ENCODE data around the gene PTPRN2.
"Not testable (repeated sequence)": the region's sequence is repeated elsewhere in the genome, so short reads cannot be mapped to it uniquely, and the experiment has no call there.

Gene PTPRN2

DNA sequence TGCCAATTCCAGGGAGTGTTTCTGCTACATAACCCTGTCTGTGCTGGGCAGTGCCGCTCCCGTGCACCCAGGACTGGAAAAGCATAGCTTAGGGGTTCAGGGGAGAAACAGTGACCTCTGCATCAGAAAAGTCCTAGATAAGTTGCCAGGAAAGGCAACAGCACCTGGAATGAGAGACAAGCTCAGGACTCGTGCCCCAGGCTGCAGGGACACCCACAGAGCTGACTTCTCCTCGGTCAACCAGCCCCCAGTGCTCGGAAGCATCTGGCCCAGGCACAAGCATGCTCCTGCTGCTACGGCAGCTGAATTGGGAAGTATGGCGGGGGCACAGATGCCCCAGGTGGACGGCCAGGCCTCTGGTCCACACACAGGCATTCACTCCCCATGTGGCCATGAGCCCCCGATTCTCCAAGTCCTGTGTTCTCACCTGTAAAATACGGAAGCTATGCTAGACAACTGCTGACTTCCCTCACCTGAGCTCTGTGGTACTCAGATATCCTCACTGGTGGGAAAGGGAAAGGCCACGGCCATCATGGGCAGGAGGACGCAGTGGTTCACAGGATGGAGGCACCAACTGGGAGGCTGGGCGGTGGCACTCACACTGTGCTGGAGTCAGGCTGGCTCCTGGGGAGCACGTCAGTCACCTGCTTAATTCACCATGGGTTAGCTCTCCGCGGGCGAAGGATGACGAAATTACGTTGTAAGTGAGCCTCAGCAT is 220.5 kb downstream of the PTPRN2 start:
- no peak for DNase-seq (ENCODE audit: low spot score)

DNA sequence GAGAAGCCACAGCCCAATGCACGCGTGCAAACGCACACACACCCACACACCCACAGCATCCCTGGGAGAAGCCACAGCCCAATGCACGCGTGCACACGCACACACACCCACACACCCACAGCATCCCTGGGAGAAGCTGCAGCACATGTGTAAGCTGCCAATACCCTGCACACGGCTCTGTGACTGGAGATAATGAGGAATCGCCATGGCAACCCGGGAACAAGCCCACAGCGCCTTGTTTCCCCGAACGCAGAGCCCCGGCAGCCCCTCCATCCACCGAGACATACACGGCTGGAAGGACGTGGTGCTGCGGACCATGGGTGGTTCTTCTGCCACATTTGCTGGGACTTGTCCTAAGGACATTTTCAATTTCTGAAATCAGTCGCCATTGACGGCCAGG is 221.3 kb downstream of the PTPRN2 start:
- DNase-seq (ENCODE audit: low spot score), result no peak

DNA sequence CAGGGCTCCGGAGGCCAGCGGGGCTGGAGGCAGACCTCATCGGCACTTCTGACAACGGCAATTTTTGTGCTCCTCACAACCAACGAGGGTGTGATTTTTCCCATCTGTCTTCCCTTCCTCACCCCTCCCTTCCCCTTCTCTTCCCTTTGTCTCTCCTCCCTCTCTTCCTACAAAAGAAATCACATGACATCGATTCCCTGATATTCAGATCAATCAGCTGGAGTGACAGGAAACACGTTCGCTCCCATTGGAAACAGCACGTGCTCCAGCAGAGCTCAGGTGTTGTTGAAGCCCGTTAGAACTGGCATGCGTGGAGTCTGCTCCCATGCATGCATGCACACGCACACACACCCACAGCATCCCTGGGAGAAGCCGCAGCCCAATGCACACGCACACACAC is 222.4 kb downstream of the PTPRN2 start:
- DNase-seq (ENCODE audit: low spot score), result no peak

DNA sequence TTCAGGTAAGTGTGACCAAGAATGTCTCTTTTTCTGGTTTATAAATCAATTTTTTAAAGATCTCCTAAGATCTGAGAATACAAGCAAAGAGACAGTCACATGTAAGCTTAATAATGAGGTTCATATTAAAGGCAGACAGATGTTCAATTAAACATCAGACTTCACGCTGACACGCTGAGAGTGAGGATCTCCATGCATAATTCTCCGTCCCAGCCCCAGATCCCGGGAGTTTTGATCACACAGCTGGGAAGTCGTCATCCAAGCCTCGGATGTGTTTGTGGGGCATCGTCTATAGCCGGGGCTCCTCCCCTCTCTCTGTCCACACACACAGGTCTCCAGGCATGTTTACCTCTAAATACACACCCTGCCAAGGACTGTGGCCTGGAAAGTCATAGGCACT is 223.2 kb downstream of the PTPRN2 start:
- no peak for DNase-seq (ENCODE audit: low spot score)

DNA sequence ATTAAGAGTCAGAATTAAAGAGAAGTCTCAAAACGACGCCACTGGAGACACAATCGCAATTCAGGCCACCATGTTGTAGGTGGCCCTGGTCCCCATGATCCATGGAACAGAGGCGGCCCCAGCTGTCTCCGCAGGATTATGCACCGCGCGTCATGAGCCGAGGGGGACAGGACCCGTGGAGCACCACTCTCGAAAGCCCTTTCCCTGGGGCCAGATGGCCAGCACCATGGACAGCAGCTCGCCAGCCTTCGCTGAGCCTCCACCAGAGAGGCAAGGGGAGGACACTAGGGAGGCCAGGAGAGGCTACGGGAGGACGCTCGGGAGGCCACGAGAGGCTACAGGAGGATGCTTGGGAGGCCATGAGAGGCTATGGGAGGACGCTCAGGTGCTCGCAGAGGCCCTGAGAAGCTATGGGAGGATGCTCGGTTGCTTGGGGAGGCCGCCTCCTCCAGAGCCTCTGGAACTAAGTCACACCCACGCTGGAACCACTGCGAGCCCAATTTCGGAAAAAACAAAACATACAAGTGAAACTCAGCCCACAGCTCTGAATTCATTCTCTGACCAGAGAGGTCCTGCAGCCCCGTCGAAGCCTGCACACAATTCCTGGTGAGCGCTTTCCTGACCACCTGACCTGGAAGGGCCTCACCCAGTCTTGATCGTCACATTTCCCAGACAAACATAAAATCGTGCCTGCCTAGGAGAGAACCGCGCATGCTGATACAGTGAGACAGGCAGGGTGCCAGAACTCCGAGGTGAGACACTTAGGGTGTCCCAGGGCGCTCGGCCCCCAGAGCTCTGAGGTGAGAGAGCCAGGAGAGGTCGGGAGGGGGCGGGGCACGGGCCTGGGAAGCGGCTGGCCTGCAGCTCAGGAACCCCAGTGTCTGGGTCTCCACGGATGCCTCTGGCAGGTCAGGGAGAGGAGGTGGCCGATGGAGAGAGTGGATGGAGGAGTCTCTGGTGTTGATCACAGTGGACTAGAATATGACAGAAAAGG is 224.4 kb downstream of the PTPRN2 start:
- DNase-seq (ENCODE audit: low spot score), result no peak

DNA sequence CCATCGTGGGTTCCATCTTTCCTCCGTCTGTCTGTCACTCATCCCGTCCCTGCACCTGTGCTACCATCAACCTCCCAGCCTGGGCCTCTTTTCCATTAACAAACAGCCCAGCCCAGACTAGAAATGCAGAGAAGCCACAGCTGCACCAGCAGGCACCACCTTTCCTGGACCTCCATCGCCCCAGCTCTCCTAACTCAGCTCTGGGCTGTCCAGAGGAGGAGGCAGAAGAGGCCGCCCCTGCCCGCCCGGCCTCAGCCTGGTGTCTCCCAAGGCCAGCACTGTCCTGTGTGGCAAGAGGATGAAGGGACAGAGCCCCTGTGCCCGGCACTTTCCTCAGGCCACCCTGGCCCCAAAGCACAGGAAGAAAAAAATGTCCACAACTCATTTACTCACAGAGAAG is 225.6 kb downstream of the PTPRN2 start:
- no peak for DNase-seq (ENCODE audit: low spot score)

DNA sequence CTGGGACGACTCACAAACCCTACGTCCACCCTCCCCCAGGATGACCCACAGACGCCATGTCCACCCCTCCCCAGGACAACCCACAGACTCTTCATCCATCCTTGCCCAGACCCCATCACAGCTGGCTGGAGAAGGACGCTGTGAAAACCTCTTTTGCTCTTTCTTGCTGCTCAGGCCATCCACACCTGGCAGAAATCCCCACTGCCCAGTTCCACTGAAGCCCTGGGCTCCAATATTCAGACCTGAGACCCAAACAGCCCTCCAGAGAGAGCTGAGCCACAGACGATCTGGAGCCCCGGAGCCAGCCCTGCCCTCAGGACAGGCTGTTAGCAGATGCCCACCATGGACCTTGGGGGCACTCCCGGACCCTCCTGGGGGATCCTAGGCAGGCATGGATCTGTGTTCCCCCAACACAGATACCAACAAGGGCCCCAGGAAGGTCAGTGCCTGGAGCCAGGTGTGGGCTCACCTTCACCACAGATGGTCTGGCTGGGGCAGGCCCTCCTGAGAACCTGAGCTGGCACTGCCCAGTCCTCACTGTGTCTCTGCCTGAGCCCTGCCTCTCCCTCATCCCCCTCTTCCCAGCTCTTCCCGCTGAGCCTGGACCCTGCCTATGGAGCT is 226.2 kb downstream of the PTPRN2 start:
- DNase-seq (ENCODE audit: low spot score), result no peak

DNA sequence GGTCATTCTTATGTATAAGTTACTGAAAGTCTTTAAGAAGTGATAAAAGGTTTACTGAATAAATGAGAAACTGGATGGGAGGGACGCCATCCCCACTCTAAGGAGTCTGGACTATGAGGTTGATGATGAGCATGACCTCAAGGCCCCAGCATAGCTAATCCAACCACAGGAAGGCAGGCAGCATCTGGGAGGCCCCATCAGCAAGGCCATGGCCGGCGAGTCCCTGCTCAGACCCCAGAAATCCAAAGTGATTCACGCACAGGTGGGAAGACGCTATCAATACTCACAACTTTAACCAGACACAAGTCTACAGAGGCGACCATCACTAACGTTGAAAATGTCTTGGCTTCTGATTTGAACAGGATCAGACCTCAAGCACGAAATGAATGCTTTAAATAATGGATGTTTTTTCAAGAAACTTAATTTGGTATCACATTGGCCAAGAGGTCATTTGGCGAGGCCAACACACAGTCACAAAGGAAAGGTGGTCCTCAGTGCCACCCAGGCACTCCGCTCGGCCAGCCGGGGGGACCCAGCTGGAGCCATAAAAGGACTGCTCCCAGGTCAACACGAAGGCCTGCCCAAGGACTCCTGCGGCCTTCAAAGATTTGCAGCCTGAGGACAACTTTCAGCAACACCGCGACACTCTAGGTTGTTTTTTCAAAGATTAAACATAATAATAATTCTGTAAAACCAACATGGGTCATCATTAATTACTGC is 228.5 kb downstream of the PTPRN2 start:
- no peak for DNase-seq (ENCODE audit: low spot score)

DNA sequence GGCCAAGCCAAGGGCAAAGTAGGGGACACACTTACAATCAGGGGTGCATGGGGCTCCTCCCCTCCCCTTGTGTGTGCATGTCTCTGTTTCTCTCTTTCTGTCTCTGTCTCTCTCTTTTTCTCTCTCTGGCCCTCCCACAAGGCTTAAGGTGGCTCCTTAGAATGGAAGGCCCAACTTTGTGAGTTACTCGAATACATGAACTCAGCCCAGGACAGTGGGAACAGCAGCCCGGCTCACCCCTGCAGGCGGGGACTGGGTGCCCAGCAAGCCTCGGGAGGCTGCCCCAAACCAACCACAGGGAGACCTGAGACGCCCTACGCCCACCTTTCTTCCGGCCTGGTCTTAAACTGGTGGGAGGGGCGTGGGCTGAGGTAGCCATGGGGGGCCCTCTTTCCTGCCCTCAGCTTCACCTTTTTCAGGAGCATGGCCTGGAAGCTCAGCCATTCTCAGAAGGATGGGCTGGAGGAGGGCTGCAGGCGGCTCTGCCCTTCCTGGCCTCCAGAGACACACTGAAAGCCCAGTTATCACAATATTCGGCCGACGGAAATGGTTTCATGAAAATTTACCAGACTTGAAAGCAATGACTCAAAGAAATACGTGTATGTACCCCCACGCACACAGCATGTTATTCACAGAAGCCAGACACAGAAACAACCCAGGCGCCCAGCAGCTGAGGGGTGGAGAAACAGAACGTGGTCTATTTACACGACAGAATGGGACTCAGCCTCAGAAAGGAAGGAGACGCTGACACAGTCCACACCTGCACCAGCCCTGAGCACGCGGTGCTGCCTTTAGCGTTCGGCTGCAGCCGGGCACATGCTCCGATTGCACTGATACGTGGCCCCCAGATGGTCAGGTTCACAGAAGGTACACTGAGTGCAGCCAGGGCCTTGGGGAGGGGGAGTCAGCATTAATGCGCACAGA is 229.5 kb downstream of the PTPRN2 start:
- no peak for DNase-seq (ENCODE audit: low spot score)

DNA sequence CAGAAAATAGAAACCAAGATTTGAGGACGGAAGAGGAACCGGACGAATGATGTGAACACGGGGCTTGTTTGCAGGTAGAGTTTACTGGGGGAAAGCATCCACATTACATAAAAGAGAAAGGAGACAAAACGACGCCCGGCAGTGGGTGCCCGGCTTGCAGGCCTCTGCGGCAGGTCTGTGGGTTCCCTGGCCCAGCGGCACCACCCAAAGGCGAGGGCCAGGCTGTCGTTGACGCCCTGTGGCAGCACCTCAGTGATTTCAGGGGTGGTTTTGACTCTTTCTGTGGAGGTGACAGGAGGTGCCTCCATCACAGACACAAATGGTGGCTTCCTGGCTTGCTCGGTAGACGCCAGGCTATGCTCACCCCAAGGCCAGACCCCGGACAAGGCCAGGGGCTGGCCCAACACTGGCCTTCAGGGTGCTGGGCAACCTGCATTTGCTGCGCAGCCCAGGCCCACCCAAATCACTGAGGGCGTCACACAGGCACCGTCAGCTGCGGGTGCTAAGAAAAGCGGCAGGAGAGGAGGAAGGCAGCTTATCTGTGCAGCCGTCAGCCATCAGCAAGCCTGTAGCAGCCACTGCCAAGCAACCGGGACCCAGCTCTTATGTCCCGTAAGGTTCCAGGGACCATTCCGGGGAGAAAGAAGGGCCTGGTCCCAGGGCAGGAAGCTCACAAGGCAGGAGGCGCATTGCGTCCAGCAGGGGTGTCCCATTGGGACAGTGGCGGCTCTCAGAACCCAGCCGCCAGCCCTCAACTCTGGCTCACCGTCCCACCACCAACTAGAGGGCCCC is 230.3 kb downstream of the PTPRN2 start:
- DNase-seq (ENCODE audit: low spot score), result no peak

DNA sequence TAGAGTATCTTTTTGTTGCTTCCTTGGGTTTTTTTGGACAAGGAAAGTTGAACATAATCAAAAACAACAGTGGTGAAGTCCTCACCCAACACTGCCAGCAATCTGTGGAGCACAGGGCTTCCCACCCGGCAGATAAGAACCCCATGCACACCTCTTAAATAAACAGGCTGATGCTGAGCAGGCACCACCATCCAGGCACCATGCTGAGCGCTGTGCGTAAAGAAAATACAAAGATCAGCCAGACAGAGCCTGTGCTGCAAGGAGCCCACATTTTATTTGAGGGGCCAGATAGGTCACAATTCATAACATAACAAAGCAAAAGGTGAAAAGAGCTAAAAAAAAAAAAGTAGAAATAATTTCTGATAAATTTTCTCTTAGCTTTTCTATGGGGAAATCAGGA is 231.2 kb downstream of the PTPRN2 start:
- DNase-seq (ENCODE audit: low spot score), result no peak

DNA sequence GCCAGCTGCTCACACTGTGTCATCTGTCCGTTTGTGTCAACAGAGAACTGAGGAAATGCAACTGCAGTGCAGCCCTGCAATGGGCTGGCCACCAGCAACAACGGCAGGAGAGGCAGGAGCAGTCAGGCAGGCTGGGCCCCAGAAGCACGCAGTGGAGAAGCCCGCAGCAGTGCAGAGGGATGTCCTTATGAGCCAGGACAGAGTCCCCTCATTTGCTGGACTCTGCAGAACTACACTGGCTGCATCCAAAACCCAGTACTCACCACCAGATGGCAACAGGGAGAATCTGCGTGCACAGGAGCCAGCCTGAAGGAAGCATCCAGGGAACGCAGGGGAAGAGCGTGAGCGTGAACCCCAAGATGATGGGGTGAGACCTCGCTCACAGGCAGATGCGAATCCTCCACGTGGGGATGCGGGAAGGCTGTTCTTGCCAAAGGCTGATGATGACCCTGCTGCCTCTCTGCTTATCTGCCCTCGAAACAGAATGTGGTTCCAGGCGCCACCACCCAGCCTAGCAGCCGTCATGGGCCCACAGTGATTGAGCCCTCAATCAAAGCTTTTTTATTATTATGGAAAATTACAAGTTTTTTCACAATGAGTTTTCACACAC is 232.1 kb downstream of the PTPRN2 start:
- DNase-seq (ENCODE audit: low spot score), result no peak

DNA sequence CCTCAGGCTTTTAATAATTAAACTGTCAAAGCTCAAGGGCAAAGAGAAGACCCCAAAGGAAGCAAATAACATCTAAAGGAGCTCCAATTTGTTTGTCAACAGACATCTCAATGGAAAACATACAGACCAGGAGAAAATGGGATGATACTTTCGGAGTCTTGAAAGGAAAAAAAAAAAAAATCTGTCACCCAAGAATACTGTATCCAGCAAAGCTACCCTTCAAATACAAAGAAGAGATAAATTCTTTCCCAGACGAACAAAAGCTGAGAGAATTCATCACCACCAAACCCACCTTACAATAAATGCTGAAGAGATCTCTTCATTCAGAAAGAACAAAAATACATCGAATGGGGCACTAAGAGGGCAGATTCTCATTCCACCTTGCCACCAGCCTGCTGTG is 232.8 kb downstream of the PTPRN2 start:
- DNase-seq (ENCODE audit: low spot score), result no peak

DNA sequence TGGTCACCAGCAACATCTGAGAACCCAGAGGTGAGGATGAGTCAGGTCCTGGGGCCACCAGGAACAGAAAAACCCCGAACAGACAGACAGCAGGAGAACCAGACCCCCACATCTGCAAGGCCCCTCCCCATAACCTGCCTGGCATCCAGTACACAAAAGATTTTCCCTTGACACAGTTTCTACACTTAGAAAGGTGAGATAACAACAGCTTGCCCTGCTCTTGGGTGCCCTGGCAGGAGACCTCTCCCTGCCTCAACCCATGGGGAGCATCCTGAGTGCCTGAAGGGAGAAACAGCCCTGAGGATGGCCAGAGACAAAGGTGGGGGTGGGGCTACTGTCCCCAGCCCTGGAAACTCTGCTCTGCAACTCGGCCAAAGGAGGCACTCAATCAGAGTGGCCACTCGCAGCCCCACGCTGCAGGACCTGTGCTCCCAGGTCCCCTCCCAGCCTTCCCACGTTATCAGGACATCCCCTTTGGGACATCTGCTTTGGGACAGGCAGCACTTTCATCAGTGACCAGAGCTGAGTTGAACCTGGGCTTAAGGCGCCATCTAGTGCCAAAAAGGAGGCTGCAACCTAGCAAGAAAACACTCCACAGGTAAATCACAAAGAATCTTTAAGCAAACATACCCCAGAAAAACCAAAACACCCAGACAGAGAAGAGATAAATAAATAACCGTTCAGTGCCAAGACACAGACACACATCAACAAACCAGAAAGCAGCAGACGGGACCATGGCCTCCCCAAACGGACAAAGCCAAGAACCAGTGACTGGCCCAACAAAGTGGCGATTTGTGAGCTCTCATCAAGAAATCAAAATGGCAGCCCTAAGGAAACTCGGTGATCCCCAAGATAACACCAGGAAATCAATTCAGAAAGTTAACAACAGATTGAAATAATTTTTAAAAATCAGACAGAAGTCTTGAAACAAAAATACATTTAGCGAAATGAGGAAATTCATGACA is 233.7 kb downstream of the PTPRN2 start:
- DNase-seq (ENCODE audit: low spot score), result no peak

DNA sequence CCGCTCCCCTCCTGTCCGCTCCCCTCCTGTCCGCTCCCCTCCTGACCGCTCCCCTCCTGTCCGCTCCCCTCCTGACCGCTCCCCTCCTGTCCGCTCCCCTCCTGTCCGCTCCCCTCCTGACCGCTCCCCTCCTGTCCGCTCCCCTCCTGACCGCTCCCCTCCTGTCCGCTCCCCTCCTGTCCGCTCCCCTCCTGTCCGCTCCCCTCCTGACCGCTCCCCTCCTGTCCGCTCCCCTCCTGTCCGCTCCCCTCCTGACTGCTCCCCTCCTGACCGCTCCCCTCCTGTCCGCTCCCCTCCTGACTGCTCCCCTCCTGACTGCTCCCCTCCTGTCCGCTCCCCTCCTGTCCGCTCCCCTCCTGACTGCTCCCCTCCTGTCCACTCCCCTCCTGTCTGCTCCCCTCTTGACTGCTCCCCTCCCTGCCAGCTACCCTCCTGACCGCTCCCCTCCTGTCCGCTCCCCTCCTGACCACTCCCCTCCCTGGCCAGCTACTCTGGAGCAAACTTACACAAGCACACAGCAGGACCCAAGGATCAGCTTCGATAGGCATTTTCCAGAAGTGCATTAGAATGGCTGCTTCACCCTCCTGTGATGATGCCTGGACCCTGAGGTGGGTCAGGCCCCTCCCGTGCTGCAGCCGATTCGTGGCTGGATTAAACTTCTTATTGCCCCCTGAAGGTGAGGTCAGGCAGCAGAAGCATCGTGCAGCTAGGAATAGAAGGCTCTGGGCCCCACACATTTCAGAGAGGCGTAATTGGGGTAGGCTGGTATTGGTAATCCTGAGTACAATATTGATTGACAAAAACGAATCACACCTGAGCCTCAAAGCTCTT is 235.5 kb downstream of the PTPRN2 start:
- DNase-seq (ENCODE audit: low spot score), result not testable (repeated sequence)

DNA sequence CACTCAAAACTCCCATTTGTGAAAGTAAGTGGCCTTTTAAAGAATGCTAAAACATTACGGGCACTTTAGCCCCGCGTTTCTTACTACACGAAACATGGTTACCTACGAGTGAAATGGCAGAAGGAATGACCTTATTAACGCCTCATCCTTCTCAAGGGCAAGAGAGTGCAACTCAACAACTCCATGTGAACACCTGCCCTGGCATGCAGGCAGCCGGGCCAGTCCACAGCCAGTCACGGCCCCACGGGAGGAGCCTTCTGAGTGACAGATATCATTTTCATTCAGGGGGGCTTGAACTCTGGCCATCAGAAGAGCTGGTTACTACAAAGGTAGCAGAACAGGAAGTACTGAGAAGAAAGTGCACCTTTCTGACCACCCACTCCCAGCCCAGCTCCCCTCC is 236.1 kb downstream of the PTPRN2 start:
- no peak for DNase-seq (ENCODE audit: low spot score)

DNA sequence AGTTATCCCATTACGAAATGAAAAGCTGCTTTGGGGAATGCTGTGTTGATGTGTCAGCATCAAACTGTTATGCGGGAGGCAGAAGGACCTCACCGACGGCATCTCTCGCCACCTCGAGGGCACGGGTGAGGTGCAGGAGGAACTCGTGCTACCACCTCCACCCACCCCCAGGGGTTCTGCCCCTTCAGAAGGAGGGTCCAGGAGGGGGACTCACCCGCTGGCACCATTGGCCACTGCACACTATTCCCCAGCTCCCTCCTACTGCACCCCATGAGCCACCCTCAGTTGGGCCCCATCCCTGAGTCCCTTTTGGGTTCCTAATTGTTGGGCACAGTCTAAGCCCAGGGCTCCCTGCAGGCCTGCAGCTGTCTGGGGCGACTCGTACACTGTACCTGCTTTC is 236.6 kb downstream of the PTPRN2 start:
- no peak for DNase-seq (ENCODE audit: low spot score)
